IPS-20b (cell line): ENCODE results near the gene CEP83.

Experiments
- H3K27ac ChIP-seq: one replicate; pipeline ENCODE4 v1.5.1; 2013; ENCODE audit warnings: low read length
- H3K27me3 ChIP-seq: 2 replicates; pipeline ENCODE4 v1.6.1; 2013; ENCODE audit warnings: mild to moderate bottlenecking, low read length, inconsistent platforms; ENCODE audit not compliant: insufficient read depth
- H3K36me3 ChIP-seq: 2 replicates; pipeline ENCODE4 v1.6.1; 2013; ENCODE audit warnings: low read depth, mild to moderate bottlenecking, inconsistent platforms, low read length, moderate library complexity; ENCODE audit not compliant: insufficient read depth
- H3K4me1 ChIP-seq: 2 replicates; pipeline ENCODE4 v1.6.1; 2013; ENCODE audit warnings: mild to moderate bottlenecking, control low read depth, inconsistent platforms, low read length, moderate library complexity; ENCODE audit not compliant: insufficient read depth
- H3K4me3 ChIP-seq: 2 replicates; pipeline ENCODE4 v1.5.1; 2013; ENCODE audit warnings: mild to moderate bottlenecking, low read length, inconsistent platforms
- H3K9ac ChIP-seq: 2 replicates; pipeline ENCODE4 v1.6.1; 2013; ENCODE audit warnings: low read depth, mild to moderate bottlenecking, inconsistent platforms, low read length, moderate library complexity
- H3K9me3 ChIP-seq: 2 replicates; pipeline ENCODE4 v1.6.1; 2013; ENCODE audit warnings: mild to moderate bottlenecking, low read depth, low read length, inconsistent platforms; ENCODE audit not compliant: insufficient read depth

CEP83 gene

GRCh38 chr12:94299846-94300245 is 159.8 kb downstream of the CEP83 start:
- H3K36me3 ChIP-seq = no peaks in the 10 kb centered on the region; the same call in 1 of the 2 replicates

DNA sequence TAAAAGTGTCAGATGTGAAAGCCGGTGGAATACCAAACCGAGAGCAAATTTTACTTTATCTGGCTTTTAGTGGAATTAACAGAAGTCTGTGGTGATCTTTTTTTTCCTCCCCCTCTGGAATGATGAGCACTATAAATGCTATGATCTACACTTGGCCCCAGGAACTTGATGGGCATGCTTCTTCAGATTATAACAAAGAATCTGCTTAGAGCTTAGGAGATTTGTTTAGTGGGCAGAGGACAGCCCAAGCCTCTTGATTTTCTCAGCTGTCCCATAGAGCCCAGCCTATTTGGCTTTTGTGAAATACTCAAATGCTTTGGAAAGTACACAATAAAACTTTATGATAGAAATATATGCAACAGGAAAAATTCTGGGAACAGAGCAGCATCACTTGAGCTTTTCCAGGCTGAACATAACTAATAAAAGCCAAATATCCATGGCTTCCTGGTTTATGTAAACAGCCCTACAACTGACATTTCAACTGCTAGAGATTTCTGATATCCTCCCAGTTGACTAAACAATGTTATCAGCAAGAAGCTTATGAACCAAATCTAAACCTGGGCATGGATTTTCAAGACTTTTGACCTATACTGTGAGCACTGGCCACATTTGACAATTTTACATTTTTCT is 161.7 kb downstream of the CEP83 start:
- no peaks in the 10 kb centered on the region for H3K9me3 ChIP-seq
- H3K4me3 ChIP-seq = no peak overlapping the region
- H3K27ac ChIP-seq = no peak overlapping the region
- H3K4me1 ChIP-seq = no peaks in the 10 kb centered on the region; the same call in 1 of the 2 replicates
- H3K27me3 ChIP-seq = no peaks in the 10 kb centered on the region
- no peaks in the 10 kb centered on the region; the same call in 1 of the 2 replicates for H3K36me3 ChIP-seq
- no peak overlapping the region for H3K9ac ChIP-seq

More at GRCh38 chr12:94299846-94300245, 159.8 kb downstream of the CEP83 start:
- Histone ChIP-seq H3K27ac (no peak overlapping the region), H3K9ac (no peak overlapping the region), H3K4me3 (no peak overlapping the region), H3K4me1 (peaks cover 15% of the 10 kb centered on the region; the same call in 1 of the 2 replicates), H3K9me3 (no peaks in the 10 kb centered on the region), H3K27me3 (no peaks in the 10 kb centered on the region)

GRCh38 chr12:94297096-94297699 is 162.5 kb downstream of the CEP83 start:
- Histone ChIP-seq H3K4me1 (no peaks in the 10 kb centered on the region), H3K9ac (no peak overlapping the region), H3K27ac (no peak overlapping the region), H3K36me3 (no peaks in the 10 kb centered on the region), H3K27me3 (no peaks in the 10 kb centered on the region), H3K9me3 (no peaks in the 10 kb centered on the region), H3K4me3 (no peak overlapping the region)

DNA sequence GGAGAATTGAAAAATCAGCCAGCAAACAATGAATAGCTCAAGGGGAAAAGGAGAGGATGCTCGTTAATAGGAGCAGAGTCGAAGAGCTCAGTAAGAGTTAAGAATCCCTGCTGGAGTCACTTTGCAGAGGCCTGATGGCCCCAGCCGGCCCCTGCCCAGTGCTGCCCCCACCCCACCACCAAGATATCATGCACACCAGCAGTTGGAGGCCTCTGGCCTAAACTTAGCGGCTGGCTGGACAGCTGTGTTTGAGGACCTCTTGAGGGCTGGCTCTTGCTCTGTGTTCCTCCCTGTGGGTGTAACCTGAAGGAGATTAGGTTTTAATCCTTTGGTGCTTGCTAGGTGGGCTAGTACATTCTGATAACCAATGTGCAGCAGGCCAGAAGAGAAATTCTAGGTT is 169.3 kb downstream of the CEP83 start:
- H3K36me3 ChIP-seq = no peaks in the 10 kb centered on the region
- no peaks in the 10 kb centered on the region for H3K9me3 ChIP-seq
- H3K27me3 ChIP-seq = no peaks in the 10 kb centered on the region
- H3K27ac ChIP-seq = no peak overlapping the region
- no peak overlapping the region for H3K9ac ChIP-seq
- peaks cover 28% of the 10 kb centered on the region for H3K4me1 ChIP-seq
- H3K4me3 ChIP-seq = no peak overlapping the region

DNA sequence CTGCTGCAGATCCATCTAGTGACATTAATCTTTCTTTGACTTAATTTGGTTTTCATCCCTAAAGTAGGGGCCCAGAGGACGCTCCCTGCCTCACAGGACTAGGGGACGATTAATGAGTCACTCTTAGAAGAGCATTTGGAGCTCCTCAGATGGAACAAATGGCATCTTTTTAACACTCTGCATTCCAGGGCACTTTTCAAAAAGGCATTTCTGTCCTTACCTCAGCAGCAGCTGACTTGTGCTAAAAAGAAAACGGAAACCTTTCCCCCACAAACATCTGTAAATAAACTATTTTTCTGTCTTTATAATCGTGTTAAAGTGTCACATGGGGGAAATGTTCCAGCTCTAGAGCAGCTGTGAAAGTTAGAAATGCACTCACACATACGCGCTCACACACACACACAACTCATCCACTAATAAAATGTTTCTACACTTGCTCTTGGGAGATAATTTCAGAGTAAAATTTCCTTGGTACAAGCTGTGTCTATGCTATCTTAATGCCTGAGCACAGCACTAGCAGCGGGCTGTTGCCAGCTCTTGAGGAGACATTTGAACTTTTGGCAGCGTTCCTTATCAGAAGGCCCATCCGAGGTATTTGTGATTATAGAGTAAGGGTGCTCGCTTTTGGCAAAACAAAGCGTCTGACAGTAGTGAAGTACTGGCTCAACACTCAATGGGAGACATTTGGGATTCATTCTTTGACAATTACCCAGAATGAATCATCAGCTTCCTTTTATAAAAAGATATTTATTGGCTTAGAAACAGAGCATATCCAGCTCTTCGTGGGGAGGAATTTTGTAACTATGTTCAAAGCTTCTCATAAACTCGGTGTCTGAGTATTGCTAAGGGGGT is 170.0 kb downstream of the CEP83 start:
- Histone ChIP-seq H3K36me3 (no peaks in the 10 kb centered on the region), H3K9ac (no peak overlapping the region), H3K4me3 (no peak overlapping the region), H3K27me3 (no peaks in the 10 kb centered on the region), H3K4me1 (peaks cover 28% of the 10 kb centered on the region), H3K27ac (no peak overlapping the region), H3K9me3 (no peaks in the 10 kb centered on the region)

DNA sequence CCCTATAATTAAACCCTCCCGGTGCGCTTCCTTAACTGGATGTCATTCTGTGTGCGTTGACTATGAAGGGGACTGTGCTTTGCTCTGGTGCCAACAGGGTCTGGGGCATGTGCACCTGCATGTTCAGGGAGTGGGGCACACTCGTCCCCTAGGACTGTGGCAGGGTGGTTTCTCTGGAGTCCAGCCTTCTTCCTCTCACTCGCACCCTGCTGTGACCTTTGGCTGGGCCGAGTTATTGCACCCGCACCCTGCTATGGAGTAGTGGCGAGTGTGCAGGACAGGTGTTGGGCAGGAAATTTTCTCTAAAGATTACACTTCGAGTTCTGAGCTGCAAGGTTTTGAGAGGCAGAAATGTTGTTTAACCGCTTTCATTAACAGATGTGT is 172.4 kb downstream of the CEP83 start:
- Histone ChIP-seq H3K27me3 (no peaks in the 10 kb centered on the region), H3K4me1 (peaks cover 31% of the 10 kb centered on the region), H3K36me3 (no peaks in the 10 kb centered on the region), H3K9me3 (no peaks in the 10 kb centered on the region), H3K4me3 (no peak overlapping the region), H3K27ac (no peak overlapping the region), H3K9ac (no peak overlapping the region)

DNA sequence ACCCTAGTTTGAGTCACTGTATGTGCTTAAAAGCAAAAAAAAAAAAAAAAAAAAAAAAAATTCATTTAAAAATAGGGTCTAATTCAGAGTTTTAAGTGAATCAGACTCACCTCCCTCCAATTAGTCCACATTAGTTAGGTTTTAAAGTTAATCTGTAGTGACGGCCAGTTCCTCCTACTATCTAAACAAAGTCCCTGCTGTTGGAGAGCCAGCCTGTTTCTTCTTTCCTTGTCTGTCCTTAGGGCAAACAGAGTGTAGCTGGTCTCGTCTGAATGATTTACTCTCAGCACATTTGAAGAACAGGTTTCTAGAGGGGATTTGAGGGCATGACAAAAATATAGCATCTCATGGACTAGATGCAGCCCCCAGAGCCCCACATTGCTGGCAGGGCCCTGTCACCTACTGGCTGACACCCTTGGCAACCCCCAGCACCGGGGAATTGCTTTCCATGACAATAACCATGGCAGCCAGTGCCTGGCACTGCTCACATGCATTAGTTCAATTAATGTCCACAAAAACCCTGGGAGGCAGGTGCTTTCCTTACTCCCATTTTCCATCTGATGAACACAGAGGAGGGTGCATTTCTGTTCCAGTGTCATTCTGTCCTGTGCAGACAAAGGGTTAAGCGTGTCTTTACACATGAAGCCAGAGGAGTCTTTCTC is 173.0 kb downstream of the CEP83 start:
- Histone ChIP-seq H3K36me3 (no peaks in the 10 kb centered on the region), H3K4me1 (peaks cover 31% of the 10 kb centered on the region), H3K27ac (no peak overlapping the region), H3K9me3 (no peaks in the 10 kb centered on the region), H3K9ac (no peak overlapping the region), H3K4me3 (no peak overlapping the region), H3K27me3 (no peaks in the 10 kb centered on the region)

GRCh38 chr12:94285943-94286582 is 173.6 kb downstream of the CEP83 start:
- no peaks in the 10 kb centered on the region for H3K36me3 ChIP-seq
- H3K4me3 ChIP-seq = no peak overlapping the region
- no peak overlapping the region for H3K9ac ChIP-seq
- H3K9me3 ChIP-seq = no peaks in the 10 kb centered on the region
- H3K27me3 ChIP-seq = no peaks in the 10 kb centered on the region
- peaks cover 31% of the 10 kb centered on the region for H3K4me1 ChIP-seq
- H3K27ac ChIP-seq = no peak overlapping the region

DNA sequence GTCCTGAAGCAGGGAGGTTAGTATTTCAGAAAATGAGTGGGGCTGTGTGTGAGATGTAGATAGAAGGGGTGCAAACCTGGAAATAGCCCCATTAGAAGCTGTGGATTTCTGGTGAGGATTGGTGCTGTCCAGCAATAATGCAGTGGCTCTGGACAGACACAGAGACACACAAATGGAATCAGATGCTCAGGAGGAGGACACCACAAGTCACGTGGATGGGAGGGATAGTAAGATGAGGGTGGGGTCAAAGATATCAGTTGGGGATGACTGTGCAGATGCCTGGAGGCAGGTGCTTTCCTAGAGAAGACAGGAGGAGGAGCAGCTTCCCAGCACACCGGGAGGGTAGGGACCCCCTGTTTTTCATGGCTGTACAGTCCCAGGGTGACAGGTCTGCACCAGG is 174.8 kb downstream of the CEP83 start:
- Histone ChIP-seq H3K27me3 (no peaks in the 10 kb centered on the region), H3K9ac (no peak overlapping the region), H3K4me1 (peaks cover 23% of the 10 kb centered on the region), H3K4me3 (no peak overlapping the region), H3K36me3 (no peaks in the 10 kb centered on the region), H3K9me3 (no peaks in the 10 kb centered on the region), H3K27ac (no peak overlapping the region)

GRCh38 chr12:94284046-94284445 is 175.6 kb downstream of the CEP83 start:
- no peaks in the 10 kb centered on the region for H3K9me3 ChIP-seq
- H3K4me3 ChIP-seq = no peak overlapping the region
- H3K27ac ChIP-seq = no peak overlapping the region
- peaks cover 21% of the 10 kb centered on the region; the same call in 1 of the 2 replicates for H3K4me1 ChIP-seq
- H3K36me3 ChIP-seq = no peaks in the 10 kb centered on the region
- H3K9ac ChIP-seq = no peak overlapping the region
- H3K27me3 ChIP-seq = no peaks in the 10 kb centered on the region

DNA sequence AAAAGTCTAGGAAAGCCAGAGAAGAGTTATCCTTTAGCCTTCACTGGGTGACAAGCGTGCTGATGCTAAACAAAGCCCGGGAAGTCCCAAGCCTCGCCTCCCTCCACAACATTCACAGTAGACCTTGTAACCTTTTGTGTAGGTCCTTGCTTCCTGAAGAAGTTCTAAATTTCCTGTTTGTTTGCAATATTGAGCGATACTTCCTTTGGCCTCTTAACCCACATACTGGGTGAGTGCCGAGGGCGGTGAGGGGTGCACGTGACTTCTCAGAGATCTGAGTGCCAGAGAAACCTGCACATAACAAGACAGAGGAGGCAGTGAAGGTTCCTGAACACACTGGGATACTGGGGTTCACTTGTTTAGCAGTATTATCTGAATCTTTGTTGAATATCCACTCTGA is 177.0 kb downstream of the CEP83 start:
- Histone ChIP-seq H3K36me3 (no peaks in the 10 kb centered on the region), H3K27ac (no peak overlapping the region)

More for the DNA sequence above, 177.0 kb downstream of the CEP83 start:
- Histone ChIP-seq H3K27me3 (no peaks in the 10 kb centered on the region), H3K9me3 (no peaks in the 10 kb centered on the region), H3K4me1 (peaks cover 21% of the 10 kb centered on the region; the same call in 1 of the 2 replicates), H3K9ac (no peak overlapping the region), H3K4me3 (no peak overlapping the region)
